ENCODE data around the gene NUS1.
"Not testable (repeated sequence)": the region's sequence is repeated elsewhere in the genome, so short reads cannot be mapped to it uniquely, and the experiment has no call there.

The NUS1 gene

DNA sequence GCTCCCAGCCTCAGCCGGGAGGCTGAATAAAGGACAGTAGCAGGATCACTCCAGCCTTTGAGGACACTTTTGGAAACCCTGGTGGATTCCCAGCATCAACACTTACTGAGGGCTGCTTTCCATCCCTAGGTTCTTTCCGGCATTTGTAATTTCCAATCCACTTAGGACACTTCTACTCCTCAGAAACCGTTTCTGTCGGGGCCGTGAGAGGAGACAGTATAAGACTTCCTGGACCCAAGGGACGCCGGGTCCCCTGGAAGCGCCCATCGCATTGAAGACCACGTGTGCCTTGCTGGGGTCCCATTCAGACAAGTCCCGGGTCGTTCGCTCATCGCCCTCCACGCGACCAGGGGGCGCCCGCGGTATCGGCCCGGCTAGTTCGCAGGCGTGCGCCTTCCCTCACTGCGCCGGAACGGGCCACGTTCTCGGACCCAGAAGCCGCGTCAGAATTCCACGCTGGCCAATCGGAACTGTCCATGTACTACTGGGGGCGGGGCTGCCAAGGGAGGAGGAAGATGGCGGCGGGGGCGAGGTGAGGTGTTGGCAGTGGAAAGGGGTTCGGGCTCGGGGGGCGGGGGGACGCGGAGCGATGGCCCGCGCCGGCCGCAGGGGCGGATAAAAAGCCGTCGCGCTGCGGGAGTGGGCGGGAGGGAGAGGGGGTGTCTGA is at the start of gene NUS1:
NUS1 (plus strand) TSS at position 479 of the 667 bp plus-strand sequence. CDS start 202 bp downstream, outside the sequence.
- peak; percentile 94 for FAIRE-seq

- FAIRE-seq, result no peak
Measured at GRCh38 chr6:117627533-117627932, 47.7 kb upstream of the NUS1 start.

DNA sequence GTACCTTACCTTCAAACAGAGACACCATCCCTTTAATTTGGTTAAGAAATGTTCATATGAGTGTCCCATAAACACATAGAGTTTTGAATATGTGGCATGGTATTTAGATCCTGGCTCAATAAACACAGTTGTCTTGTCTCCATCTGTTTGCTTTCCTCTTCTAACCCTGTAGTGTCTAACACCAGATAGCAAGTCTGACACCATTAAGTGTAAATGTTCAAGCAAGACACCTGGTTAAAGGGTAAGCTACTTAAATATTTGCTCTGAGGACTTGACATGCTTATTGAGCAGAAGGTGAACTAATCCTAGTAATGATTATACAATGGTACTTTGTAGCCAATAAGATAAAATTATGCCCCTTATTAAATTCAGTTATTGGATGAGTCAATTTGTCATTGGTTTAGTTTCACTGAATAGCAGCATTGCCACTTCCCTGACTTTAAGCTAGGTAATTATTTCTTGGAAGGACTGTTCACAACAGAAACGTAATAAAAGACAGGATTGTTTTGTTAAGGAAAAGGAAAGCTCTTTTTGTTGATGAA is 46.1 kb upstream of the NUS1 start:
- FAIRE-seq, result no peak

DNA sequence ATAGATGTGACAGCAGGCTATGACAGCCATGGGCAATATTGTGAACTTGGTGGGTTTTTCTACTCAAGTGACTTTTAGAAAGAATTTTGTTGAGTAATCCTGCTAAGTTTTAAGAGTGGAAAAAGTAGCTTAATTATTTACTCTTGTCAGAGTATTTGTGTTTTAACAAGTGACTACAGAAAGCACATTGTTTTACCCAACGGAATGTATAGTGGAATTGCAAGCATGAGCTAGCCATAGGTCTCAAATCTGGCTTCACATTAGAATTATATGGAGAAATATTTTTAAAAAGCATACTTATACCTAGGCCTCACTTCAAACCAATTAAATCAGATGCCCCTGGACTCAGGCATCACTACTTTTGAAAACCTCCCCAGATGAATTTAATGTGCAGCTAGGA is 37.5 kb upstream of the NUS1 start:
- no peak for FAIRE-seq

DNA sequence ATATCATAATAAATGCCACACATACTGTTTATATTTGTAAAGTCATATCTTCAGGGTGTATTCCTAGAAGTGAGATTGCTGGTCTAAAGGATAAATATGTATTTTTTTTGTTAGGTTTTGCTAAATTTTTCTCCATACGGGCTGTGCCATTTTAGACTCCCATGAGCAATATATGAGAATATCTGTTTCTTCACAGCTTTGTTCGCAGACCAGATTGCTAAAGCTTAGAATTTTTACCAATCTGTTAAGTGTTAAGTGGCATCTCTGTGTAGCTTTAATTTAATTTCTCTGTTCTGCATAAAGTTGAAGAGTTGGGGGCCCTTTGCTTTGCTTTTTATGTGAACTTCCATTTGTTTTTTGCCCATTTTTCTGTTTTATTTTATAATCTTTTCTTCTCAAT is 32.3 kb upstream of the NUS1 start:
- FAIRE-seq, result no peak

- not testable (repeated sequence) for FAIRE-seq
Measured at GRCh38 chr6:117651984-117652383, 23.3 kb upstream of the NUS1 start.

DNA sequence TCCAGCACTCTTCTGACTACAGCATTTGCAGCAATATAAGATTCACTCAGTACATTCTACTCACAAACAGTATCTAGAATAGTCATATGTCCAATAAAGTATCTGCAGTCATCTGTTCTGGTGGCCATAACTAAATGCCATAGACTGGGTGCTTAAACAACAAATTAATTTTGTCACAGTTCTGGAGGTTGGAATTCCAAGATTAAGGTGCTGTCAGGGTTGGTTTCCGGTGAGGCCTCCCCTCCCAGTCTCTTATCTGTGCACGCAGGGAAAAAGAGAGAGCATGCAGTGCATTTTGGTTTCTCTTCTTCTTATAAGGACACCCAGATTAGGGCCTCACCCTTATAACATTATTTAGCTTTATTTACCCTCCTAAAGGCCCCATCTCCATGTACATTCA is 21.3 kb upstream of the NUS1 start:
- FAIRE-seq, result no peak

DNA sequence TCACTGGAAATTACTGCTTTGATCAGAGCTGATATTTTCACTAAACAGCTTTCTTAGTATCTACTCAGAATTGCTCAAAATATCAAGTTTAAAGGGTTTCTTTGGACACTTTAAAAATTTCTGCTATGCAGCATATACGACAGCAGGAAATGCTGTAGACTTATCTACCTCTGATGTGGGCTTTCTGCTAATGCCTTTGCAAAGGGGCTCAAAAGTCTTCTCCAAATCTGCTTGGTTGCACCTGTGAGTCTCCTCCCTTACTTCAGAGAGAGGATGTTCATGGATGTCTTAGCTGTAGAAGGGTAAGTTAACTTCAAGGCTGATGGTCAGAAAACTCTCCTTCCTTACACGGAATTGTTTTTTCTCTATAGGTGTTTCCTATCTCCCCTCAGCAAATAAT is 19.9 kb upstream of the NUS1 start:
- FAIRE-seq, result no peak

- FAIRE-seq, result no peak
Measured at GRCh38 chr6:117666881-117667280, 8.4 kb upstream of the NUS1 start.

DNA sequence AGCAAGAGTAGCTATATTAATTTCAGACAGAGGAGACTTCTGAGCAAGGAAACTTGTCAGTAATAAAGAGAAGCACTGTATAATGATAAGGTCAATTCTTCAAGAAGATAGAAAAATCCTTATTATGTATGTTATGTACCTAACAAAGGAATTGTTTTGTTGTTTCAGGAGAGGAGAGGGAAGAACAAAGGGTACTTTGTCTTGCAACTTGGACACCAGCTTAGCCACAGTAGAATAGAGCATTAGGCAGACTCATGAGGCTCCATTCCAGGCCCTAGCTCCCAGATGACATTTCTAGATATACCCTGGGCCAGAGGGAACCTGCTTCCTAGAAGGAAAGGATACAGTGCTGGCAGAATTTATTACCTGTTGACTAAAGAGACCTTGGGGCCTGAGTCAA is 6.5 kb upstream of the NUS1 start:
- FAIRE-seq, result no peak

GRCh38 chr6:117674503-117674902 is 766 bp upstream of the NUS1 start:
- no peak for FAIRE-seq

GRCh38 chr6:117675658-117676301 is 511 bp downstream of the NUS1 start:
- not testable (repeated sequence) for FAIRE-seq

GRCh38 chr6:117676577-117677218 is 1.4 kb downstream of the NUS1 start:
- no peak for FAIRE-seq

GRCh38 chr6:117677553-117678141 is 2.4 kb downstream of the NUS1 start:
- FAIRE-seq, result no peak

DNA sequence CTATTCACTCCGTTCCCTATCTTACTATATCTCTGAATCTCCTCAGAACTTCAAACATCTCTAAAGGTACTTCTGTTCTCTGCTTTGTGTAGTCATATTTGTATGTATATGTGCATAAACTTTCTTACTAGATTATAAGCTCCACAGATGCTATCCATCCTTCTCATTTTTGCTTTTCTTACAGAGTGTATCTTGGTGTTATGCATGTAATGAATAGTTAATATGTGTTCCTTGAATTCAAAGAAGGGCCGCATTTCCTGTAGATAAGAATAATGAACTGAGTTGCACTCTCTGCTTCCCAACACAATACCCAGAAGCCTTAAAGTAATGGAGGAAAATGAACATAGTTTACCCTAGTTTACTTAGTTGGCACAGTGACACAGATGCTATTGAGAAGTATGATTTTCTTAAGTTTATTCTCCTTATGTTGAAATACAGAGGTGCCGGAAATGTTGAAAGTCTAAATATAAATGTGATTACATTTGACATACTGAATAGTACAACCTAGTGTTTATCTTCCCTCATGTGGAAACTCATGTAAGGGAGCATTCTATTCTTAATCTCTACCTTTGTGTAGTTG is 6.0 kb downstream of the NUS1 start:
- no peak for FAIRE-seq

DNA sequence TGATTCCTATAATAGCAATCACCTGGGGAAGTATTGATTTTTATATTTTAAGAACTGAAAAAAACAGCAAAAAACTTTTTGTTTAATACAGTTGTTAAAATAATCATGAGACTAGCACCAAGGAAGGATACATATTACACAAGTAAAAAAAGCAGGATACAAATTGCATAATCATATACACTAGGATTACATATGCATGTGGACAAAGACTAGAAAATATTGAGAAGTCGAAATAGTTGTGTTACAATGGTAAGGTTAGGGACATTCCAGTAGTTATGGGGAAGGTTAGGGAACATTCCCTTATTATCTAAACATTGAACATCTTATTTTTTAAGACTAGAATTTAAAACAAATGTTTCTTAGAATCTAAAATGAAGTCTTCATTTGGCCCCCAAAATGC is 9.5 kb downstream of the NUS1 start:
- FAIRE-seq, result no peak

DNA sequence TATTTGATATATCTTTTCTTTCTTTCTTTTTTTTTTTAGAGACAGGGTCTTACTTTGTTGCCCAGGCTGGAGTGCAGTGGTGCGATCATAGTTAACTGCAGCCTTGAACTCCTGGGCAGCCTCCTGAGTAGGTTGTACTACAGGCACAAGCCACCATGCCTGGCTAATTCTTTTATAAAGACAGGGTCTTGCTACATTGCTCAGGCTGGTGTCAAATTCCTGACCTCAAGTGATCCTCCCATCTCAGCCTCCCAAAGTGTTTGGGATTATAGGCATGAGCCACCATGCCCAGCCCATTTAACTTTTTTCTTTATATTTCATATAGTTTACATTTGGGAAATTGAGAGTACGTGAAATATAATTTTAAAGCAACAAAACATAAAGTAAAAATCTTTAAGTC is 10.1 kb downstream of the NUS1 start:
- FAIRE-seq, result no peak

GRCh38 chr6:117687021-117687648 is 11.9 kb downstream of the NUS1 start:
- no peak for FAIRE-seq

- FAIRE-seq, result not testable (repeated sequence)
Measured at GRCh38 chr6:117689584-117689983, 14.3 kb downstream of the NUS1 start.

- no peak for FAIRE-seq
Measured at GRCh38 chr6:117706504-117706903, 31.2 kb downstream of the NUS1 start.

- not testable (repeated sequence) for FAIRE-seq
Measured at GRCh38 chr6:117706936-117707509, 31.8 kb downstream of the NUS1 start.

DNA sequence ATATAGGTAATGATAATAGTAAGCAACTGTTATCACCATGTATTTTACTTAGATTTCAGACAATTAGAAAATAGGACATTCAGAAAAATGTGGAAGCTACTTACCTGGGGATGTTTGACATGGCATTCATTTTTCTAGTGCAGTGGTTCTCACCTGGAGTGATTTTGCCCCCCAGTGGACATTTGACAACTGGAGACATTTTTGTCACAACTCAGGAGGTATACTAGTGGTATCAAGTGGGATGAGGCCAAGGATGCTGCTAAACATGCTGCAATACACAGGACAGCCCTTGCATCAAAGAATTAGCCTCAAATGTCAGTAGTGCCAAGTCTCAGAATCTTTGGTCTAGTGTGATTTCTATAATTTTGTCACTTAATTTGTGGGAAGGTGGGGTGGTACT is 36.1 kb downstream of the NUS1 start:
- no peak for FAIRE-seq

Data from G401.6 (cell line).